Astrocyte of the spinal cord (primary cell): ENCODE measurements around the gene AP1B1.

Experiments
- DNase-seq: peaks from one replicate; pipeline ENCODE4 v3.0.0; 2011; ENCODE audit warnings: low read depth, low spot score
- H3K4me3 ChIP-seq: 2 replicates; pipeline ENCODE4 v1.5.1; 2011; ENCODE audit warnings: low read depth, mild to moderate bottlenecking, low read length, moderate library complexity
- CTCF ChIP-seq: IDR thresholded peaks from 2 replicates; pipeline ENCODE4 v1.5.1; 2012; ENCODE audit warnings: low read depth, mild to moderate bottlenecking, low read length, inconsistent platforms
- in situ Hi-C: cut with HindIII; loops from 2 replicates; pipeline ENCODE4 v1.10.0; 2017; ENCODE audit warnings: low sequenced_read_pairs

Gene AP1B1

GRCh38 chr22:29300807-29301601 lies 87.4 kb downstream of the AP1B1 start:
- no peak overlapping the region for H3K4me3 ChIP-seq
- TF ChIP-seq CTCF, result no peak
- no peak for DNase-seq
- in situ Hi-C loops, result no loop called here

- H3K4me3 ChIP-seq, result no peak overlapping the region
- TF ChIP-seq CTCF, result no peak
- in situ Hi-C loops, result no loop called here
- no peak for DNase-seq
These were observed 87.9 kb downstream of the AP1B1 start for GRCh38 chr22:29300467-29300806.

- no peak for TF ChIP-seq CTCF
- H3K4me3 ChIP-seq, result no peak overlapping the region
- in situ Hi-C loops, result no loop called here
These were observed 89.1 kb downstream of the AP1B1 start for GRCh38 chr22:29299136-29299900.

GRCh38 chr22:29298641-29299040 lies 89.7 kb downstream of the AP1B1 start:
- TF ChIP-seq CTCF, result no peak
- H3K4me3 ChIP-seq, result no peak overlapping the region
- in situ Hi-C loops, result no loop called here
- DNase-seq, result no peak

More at GRCh38 chr22:29299136-29299900, 89.1 kb downstream of the AP1B1 start:
- no peak for DNase-seq

GRCh38 chr22:29292379-29292778 lies 96.0 kb downstream of the AP1B1 start:
- in situ Hi-C loops, result no loop called here
- no peak for DNase-seq
- no peak overlapping the region for H3K4me3 ChIP-seq
- no peak for TF ChIP-seq CTCF

- no peak for DNase-seq
- TF ChIP-seq CTCF, result no peak
- in situ Hi-C loops, result no loop called here
- no peak overlapping the region for H3K4me3 ChIP-seq
These were observed 97.2 kb downstream of the AP1B1 start for GRCh38 chr22:29291215-29291614.
